ENCODE data around the gene TFCP2. TPM values are rescaled to one million over a fixed set of nuclear protein-coding genes. Genes with fewer than 3 reads are reported as not detected.
"Not testable (repeated sequence)": the region's sequence is repeated elsewhere in the genome, so short reads cannot be mapped to it uniquely, and the experiment has no call there.

Gene TFCP2, protein sequence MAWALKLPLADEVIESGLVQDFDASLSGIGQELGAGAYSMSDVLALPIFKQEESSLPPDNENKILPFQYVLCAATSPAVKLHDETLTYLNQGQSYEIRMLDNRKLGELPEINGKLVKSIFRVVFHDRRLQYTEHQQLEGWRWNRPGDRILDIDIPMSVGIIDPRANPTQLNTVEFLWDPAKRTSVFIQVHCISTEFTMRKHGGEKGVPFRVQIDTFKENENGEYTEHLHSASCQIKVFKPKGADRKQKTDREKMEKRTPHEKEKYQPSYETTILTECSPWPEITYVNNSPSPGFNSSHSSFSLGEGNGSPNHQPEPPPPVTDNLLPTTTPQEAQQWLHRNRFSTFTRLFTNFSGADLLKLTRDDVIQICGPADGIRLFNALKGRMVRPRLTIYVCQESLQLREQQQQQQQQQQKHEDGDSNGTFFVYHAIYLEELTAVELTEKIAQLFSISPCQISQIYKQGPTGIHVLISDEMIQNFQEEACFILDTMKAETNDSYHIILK
- 40.0 and 44.2 TPM in 2 replicates for total RNA-seq
- long read RNA-seq, transcript TFCP2-201 (15 exons, 3,546 nt) = major isoform, 36 of 60 reads
- long read RNA-seq, partial matches to known transcripts = 2 of 60 reads
- long read RNA-seq, other reads (novel, unspliced or antisense) = 21 of 60 reads

GRCh38 chr12:51172515-51173431, at the start of gene TFCP2:
TFCP2 (minus strand) TSS chr12:51173135; CDS start chr12:51172422, 713 bp downstream.
- no peaks in the 10 kb centered on the region for H3K9me3 Mint-ChIP-seq (ENCODE audit: low read depth)
- peaks cover 6% of the 10 kb centered on the region for H3K27me3 Mint-ChIP-seq
- H3K27ac Mint-ChIP-seq = peak within 1 kb of the TSS; percentile 93
- H3K4me1 Mint-ChIP-seq (ENCODE audit: low read depth) = peaks cover 6% of the 10 kb centered on the region
- H3K4me3 Mint-ChIP-seq (ENCODE audit: low read depth) = peak within 1 kb of the TSS; percentile 67
- no peaks in the 10 kb centered on the region for H3K36me3 Mint-ChIP-seq (ENCODE audit: insufficient read depth)
- DNase-seq (ENCODE audit: low spot score, unreplicated experiment) = peak; percentile 84
- TF ChIP-seq, protein P1, sequence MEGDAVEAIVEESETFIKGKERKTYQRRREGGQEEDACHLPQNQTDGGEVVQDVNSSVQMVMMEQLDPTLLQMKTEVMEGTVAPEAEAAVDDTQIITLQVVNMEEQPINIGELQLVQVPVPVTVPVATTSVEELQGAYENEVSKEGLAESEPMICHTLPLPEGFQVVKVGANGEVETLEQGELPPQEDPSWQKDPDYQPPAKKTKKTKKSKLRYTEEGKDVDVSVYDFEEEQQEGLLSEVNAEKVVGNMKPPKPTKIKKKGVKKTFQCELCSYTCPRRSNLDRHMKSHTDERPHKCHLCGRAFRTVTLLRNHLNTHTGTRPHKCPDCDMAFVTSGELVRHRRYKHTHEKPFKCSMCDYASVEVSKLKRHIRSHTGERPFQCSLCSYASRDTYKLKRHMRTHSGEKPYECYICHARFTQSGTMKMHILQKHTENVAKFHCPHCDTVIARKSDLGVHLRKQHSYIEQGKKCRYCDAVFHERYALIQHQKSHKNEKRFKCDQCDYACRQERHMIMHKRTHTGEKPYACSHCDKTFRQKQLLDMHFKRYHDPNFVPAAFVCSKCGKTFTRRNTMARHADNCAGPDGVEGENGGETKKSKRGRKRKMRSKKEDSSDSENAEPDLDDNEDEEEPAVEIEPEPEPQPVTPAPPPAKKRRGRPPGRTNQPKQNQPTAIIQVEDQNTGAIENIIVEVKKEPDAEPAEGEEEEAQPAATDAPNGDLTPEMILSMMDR (IDR thresholded peaks at IDR 0.05; ENCODE audit: unreplicated experiment) = no peak

- Mint-ChIP-seq H3K9me3 (ENCODE audit: low read depth) (no peaks in the 10 kb centered on the region), H3K27ac (no peak overlapping the region), H3K4me1 (ENCODE audit: low read depth) (peaks cover 12% of the 10 kb centered on the region), H3K27me3 (no peaks in the 10 kb centered on the region), H3K36me3 (ENCODE audit: insufficient read depth) (no peaks in the 10 kb centered on the region), H3K4me3 (ENCODE audit: low read depth) (no peak overlapping the region)
- DNase-seq (ENCODE audit: low spot score, unreplicated experiment) = no peak
- TF ChIP-seq, protein P1 (IDR thresholded peaks at IDR 0.05; ENCODE audit: unreplicated experiment) = no peak
Observed at GRCh38 chr12:51222461-51222860, 49.5 kb upstream of the TFCP2 start.

- peaks cover 12% of the 10 kb centered on the region for H3K4me1 Mint-ChIP-seq (ENCODE audit: low read depth)
- H3K27ac Mint-ChIP-seq; H3K36me3 Mint-ChIP-seq (ENCODE audit: insufficient read depth); DNase-seq (ENCODE audit: low spot score, unreplicated experiment); H3K9me3 Mint-ChIP-seq (ENCODE audit: low read depth); H3K27me3 Mint-ChIP-seq; H3K4me3 Mint-ChIP-seq (ENCODE audit: low read depth): not testable (repeated sequence)
Observed at GRCh38 chr12:51219857-51220256, 46.9 kb upstream of the TFCP2 start.

- TF ChIP-seq, protein P1 (IDR thresholded peaks at IDR 0.05; ENCODE audit: unreplicated experiment) = no peak
- peak overlapping the region; percentile 71 for H3K27ac Mint-ChIP-seq
- no peak for DNase-seq (ENCODE audit: low spot score, unreplicated experiment)
- H3K4me1 Mint-ChIP-seq (ENCODE audit: low read depth) = peaks cover 12% of the 10 kb centered on the region
- H3K27me3 Mint-ChIP-seq = no peaks in the 10 kb centered on the region
- H3K4me3 Mint-ChIP-seq (ENCODE audit: low read depth) = peak overlapping the region; percentile 10
- no peaks in the 10 kb centered on the region for H3K9me3 Mint-ChIP-seq (ENCODE audit: low read depth)
- H3K36me3 Mint-ChIP-seq (ENCODE audit: insufficient read depth) = no peaks in the 10 kb centered on the region
Observed at GRCh38 chr12:51219322-51219721, 46.4 kb upstream of the TFCP2 start.

GRCh38 chr12:51218607-51219161, 45.7 kb upstream of the TFCP2 start:
- Mint-ChIP-seq H3K4me1 (ENCODE audit: low read depth) (peaks cover 12% of the 10 kb centered on the region), H3K36me3 (ENCODE audit: insufficient read depth) (no peaks in the 10 kb centered on the region), H3K27me3 (no peaks in the 10 kb centered on the region), H3K9me3 (ENCODE audit: low read depth) (no peaks in the 10 kb centered on the region), H3K4me3 (ENCODE audit: low read depth) (peak overlapping the region; percentile 66), H3K27ac (peak overlapping the region; percentile 96)
- peak; percentile 15 for DNase-seq (ENCODE audit: low spot score, unreplicated experiment)
- TF ChIP-seq, protein P1 (IDR thresholded peaks at IDR 0.05; ENCODE audit: unreplicated experiment) = peak; percentile 20

Data from progenitor cell of endocrine pancreas (in vitro differentiated cells).